Renal pelvis (tissue), 4 donors: ENCODE measurements around the gene WDR43. TPM values are rescaled to one million over a fixed set of nuclear protein-coding genes. Genes with fewer than 3 reads are reported as not detected.

ENCODE experiments used
- DNase-seq: peaks from one replicate; pipeline ENCODE4 v3.0.0-alpha.2; 2013
- polyA plus RNA-seq, 3 donors: library from polyadenylated mRNA; unstranded; fragments of 120-200 nt; gene quantifications; one replicate each; pipeline ENCODE4 v1.2.1, GENCODE V29; 2013; ENCODE audit not compliant: insufficient read length in 3 of 3

WDR43 gene
- polyA plus RNA-seq, 3 donors, result 47.4 to 56.7 (median 48.6) TPM

GRCh38 chr2:28905533-28905932 is 11.1 kb downstream of the WDR43 start:
- DNase-seq, result no peak

DNA sequence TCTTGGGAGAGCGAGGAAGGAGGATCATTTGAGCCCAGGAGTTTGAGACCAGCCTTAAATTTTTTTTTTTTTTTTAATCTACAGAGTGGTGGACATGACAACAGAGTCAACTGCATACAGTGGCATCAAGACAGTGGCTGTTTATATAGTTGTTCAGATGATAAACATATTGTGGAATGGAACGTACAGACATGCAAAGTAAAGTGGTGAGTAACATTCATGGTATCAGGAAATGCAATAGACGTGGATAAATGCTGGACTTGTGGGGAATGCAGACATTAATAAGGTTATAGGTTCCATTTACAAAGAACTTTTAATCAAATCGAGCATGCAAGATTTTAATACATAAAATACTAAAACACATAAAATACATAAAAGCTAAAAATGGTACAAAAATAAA is 11.9 kb downstream of the WDR43 start:
- no peak for DNase-seq

DNA sequence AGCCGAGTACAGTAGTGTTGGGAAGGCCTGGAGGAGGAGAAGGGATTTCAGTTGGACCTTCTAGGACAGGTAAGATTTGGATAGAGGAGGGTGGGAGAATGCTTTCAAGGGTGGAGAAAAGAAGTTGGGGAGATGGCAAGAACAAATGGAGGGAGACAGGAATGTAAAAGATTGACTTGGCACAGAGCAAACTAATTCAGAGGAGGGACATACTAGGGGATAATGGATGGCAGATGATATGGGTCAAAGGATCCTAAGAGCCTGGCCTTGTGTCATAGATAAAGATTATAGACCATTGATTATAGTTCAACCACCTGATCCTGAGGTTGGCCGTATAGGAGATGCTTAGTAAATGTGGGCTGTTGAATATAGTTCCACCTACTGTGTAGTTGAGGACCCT is 12.4 kb downstream of the WDR43 start:
- DNase-seq, result no peak

- DNase-seq, result no peak
Observed at GRCh38 chr2:28908172-28908571, 13.7 kb downstream of the WDR43 start.

DNA sequence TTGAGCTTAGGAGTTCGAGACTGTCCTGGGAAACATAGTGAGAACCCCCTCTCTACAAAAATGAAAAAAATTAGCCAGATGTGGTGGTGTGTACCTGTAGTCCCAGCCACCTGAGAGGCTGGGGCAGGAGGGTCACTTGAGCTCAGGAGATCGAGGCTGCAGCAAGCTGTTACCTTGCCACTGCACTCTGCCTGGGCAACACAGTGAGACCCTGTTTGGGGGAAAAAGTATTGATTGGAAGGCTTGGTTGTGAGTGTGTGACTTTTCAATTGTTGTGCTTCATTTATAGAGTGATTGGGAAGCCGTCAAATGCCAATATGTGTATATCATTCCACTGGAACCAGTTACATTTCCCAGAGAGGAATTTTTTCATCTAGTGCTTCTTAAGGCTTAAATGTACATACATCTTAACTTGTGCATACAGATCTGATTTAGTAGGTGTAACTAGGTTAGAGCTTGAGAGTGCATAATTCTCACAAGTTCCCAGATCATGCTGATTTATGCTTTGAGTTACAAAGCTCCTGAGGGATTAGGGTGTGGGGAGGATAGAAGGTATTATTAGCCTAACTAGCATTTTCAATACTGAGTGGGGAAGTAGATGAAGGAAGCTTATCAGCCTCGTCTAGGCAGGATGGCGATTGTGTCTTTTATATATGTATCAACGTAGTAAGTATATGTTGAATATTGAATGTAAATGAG is 15.3 kb downstream of the WDR43 start:
- DNase-seq, result no peak

DNA sequence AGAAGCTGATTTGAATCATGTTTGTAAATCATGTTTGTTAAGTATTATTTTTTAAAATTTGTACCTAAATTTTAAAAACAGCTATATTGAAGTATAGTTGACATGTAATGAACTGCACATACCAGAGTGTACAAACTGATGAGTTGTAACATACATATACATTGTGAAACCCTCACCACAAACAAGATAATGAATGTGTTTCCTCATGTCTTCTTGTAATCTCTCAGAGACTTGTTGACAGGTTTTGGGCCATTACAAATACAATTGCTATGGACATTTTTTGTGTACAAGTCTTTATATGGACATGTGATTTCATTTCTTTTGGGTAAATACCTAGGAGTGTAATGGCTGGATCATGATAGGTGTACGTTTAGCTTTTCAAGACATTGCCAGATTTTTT is 21.5 kb downstream of the WDR43 start:
- DNase-seq, result no peak

GRCh38 chr2:28926847-28927246 is 32.4 kb downstream of the WDR43 start:
- DNase-seq, result no peak

- DNase-seq, result no peak
Observed at GRCh38 chr2:28927469-28927868, 33.0 kb downstream of the WDR43 start.

GRCh38 chr2:28927878-28928277 is 33.4 kb downstream of the WDR43 start:
- no peak for DNase-seq

GRCh38 chr2:28929581-28929980 is 35.1 kb downstream of the WDR43 start:
- no peak for DNase-seq

- DNase-seq, result no peak
Observed at GRCh38 chr2:28930205-28930604, 35.7 kb downstream of the WDR43 start.

DNA sequence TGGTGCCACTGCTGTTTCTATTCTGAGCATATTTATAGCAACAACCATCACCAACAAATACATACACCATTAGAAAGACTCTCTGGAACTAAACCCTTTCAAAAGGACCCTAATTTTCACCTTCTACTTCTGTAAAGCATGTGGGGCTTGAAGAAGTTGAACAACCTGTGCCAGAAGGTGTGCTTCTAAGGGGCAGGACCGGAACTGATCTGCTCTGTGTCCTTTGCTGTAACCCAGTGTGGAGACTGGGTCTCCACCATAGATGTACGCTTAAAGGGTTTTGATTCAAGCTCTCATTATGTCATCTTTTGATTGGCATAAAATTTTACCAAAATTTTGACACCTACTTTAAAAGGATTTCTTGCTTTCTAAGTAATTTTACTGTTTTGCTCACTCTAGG is 40.3 kb downstream of the WDR43 start:
- no peak for DNase-seq

DNA sequence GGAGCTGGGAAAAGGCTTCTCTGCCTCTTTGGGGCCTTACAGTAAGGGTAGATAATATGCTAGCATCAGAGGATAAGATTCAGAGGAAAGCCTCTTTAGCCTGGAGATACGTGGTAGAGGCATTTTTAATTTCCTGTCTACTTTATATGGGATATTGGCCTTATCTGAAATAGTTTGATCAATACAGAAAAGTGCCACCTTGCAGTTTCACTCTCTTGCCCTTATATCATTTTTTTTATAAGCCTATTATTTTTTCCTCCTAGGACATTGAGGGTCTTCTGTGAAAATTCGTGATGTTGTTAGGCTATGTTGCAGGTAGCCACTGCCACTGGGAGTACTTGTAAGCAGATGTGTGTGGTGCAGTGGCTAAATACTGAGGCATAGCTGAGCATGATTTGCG is 46.5 kb downstream of the WDR43 start:
- no peak for DNase-seq

GRCh38 chr2:28944535-28945248 is 50.2 kb downstream of the WDR43 start:
- DNase-seq, result no peak

- no peak for DNase-seq
Observed at GRCh38 chr2:28948160-28948559, 53.7 kb downstream of the WDR43 start.

GRCh38 chr2:28949190-28949589 is 54.7 kb downstream of the WDR43 start:
- DNase-seq, result no peak

DNA sequence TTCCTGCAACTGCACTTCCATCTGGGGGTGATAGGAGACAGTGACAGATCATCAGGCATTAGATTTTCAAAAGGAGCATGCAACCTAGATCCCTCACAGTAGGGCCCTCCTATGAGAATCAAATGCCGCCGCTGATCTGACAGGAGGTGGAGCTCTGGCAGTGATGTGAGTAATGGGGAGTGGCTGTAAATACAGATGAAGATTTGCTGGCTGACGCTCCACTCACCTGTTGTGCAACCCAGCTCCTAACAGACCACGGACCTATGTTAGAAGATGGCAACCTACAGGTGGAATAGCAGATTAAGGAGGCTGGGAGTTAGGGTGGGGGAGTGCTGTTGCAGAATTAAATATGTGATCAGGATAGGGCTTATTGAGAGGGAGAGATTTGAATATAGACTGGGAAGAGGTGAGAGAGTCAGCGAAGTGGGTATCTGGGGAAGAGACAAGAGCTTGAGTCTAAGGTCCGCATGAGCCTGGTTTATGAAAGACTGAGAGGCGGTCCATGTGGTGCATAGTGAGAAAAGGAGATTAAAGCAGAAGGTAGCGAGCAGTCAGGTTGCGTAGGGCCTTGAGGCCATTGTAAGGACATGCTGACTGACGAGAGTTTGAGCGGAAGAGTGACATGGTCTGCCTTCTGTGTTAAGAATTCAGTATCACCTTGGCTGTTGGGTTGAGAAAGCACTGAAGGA is 55.3 kb downstream of the WDR43 start:
- no peak for DNase-seq

GRCh38 chr2:28950941-28951630 is 56.6 kb downstream of the WDR43 start:
- no peak for DNase-seq

- DNase-seq, result no peak
Observed at GRCh38 chr2:28951910-28952835, 57.7 kb downstream of the WDR43 start.

GRCh38 chr2:28952836-28953211 is 58.4 kb downstream of the WDR43 start:
- no peak for DNase-seq

DNA sequence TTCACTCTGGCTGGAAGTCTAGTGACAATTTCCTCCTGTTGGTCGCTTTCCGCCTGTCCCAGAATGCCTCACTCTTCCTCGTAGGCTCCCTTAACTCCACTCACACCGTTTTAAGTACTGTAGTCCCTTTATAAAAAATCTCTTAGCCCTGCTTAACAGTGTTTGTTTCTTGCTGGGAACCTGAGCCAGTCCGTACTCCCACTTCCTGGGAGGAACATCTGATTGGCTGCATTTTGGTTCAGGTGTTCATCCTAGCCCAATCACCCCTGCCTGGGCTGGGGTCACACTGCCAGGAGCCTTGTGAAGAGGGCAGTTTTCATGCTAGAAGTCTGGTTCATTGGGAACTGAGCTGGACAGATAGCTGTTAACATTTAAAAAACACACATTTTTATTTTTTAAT is 61.0 kb downstream of the WDR43 start:
- no peak for DNase-seq
